CMK (cell line): ENCODE results near the gene CLNK.

Experiments used
- DNase-seq: peaks from one replicate; pipeline ENCODE4 v3.0.0-alpha.2; 2010; ENCODE audit warnings: low read depth

CLNK gene

DNA sequence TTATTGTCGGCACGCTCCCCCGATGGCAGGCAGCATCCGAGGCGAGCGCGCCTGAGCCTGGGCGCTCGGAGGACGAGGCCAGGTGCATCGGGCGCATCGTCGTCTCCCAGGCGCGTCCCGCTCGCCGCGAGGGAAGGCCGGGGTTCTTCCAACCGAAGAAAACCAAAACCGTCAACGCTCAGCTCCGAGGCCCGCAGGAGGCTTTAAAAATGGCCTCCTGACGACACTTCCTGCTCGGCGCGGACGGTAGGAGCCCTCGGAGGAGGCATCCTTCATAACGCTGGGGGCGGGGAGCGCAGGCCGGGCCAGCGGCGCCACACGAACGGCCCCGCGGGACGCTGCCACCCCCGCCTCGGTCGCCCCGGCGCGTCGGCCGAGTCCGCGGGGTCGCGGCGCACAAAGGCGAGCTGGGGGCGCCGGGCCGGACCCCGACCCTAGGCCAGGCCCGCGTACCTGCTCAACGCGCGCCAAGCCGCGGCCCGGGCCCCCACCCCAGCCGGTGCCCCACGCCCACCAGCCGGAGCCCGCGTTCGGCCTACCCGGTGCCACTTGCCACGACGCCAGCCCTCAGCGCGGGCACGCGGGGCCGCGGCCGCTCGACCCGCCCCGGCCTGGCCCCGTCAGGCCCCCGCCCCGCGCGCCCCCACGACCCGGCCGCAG is 227.8 kb downstream of the CLNK start:
- no peak for DNase-seq

DNA sequence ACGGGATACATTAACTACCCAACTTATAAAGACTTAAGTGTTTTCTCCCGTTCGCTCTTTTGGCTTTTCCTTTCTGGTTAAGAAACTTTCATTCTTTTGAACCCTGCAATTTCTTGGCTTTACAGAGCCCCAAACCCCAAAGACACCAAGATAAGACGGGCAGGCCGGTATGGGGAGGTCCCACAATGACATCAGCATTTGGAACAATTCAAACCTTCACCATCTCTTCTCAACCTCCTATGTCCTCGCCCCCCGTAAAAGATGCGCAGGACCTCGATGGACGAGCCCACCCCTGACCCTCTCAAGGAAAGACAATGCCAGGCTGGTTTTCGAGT is 228.3 kb downstream of the CLNK start:
- DNase-seq, result no peak

DNA sequence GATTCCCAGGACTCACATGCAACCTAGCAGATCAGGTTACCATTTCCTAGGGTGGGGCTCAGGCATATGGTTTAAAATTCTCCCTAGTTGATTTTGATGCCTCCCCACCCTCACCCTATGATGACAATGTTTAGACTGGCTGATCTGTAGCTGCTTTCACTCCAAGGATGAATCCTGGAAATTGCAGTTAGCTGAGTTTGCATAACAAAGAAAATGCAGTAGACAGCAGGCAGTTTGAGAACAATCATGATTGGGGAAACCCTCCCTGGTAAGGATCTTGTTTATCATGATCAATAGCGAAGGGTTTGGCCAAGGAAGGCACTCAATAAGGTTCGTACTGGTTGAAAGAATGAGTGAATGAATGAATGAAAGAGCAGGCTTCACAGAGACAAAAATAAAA is 229.4 kb downstream of the CLNK start:
- DNase-seq, result no peak

DNA sequence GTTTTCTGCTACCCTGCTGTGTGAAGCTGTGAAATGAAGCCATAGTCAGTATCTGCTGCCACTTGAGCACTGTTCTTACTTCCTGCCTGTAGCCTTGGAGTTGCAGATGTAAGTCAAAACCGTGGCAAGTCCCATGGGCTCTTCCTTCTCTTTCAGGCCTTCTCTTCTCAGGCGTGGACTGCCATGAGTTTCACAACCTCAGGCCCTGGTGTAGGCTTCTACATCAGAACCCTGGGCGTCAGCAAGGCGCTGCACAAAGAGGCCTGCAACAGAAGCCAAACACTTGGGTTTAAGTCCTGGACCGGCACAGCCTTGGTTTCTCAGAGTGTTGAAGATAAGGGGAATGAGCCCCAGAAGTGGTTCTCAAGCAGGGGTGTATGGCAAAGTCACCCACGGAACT is 229.8 kb downstream of the CLNK start:
- DNase-seq, result no peak

DNA sequence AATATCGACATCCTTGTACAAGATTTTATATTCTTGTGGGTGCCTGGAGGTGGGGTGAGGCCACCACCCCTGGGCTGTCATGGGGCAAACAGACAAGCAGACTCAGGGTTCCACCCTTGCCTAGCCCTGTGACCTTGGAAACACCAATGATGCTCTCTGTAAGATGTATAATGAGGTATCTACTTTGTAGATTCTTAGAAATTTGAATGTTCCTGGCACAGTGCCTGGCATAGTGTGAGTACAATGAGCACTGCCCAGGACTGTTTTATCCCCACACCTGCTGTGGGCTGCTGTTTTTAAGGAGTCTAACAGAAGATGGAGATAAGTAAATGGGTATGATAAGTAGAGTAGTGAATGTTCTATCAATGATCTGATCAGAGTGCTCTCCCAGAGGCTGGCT is 230.4 kb downstream of the CLNK start:
- DNase-seq, result no peak

DNA sequence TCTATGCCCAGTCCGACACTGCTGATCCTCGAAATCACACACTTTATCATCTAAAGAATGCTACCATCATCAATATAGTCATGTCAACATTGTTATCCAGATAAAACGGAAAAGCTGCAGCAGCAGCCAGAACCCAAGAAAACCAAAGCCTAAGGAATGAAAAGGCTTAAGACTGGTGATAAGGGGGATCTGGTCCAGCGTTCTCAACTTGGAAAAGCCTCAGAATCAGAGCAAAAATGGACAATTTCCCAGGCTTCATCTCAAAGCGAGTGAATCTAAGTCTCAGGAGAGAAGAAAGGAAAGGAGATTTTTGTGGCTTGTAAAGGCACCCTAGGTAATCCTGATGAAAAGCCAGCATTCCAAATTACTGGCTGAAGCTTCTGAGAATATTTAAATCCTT is 235.6 kb downstream of the CLNK start:
- DNase-seq, result no peak

DNA sequence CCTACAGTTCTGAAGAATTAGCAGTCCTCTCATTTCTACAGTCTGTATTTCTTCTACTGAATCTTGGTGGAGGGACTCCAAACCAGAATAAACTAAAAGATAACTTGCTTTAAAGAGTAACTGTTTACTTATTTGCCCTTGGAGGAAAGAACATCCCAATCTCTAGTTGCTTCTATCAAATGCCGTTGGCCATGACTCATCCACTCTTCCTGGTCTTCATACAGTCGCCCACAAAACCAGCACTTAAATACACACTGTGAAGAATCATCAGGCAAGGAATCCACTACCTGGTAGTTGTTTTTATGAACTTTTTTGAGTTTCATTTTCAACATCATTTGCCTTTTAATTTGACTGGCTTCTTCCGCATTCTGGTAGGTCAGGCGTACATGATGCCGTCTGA is 241.6 kb downstream of the CLNK start:
- DNase-seq, result no peak

DNA sequence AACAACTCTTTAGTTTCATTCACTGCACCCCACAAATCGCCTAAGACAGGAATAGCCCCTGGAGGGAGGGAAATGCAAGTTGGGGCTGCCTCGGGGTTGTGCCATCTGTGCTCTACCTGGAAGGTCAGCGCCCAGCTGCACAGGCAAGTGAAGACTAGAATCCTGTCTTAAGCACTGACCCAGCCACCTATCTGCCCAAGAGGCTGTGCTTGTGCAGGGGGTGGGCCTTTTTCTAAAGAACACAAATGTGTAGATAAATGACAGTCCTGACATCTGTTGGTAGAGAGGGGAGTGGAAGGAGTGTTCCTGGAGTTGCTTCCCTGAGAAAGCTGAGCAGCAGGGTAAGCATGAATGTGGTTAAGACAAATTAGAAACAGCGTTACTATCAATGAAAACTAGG is 243.1 kb downstream of the CLNK start:
- no peak for DNase-seq

DNA sequence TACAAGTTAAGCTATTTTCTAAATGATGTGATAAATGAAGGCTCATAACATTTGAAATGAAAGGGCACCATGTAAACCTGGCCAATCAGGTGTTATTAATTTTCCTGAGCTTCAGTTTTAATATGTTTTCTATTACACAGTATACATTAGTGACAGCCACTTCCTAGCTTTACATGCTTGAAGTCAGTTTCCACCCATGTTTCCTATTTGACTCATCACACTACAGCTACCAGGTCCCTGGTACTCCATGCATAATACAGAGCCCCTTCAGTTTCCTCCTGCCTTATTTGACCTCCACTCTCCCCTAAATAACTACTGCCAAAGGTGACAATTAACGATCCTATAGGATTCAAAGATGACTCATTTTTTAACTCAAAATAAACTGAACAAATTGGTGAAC is 245.6 kb downstream of the CLNK start:
- DNase-seq, result no peak

DNA sequence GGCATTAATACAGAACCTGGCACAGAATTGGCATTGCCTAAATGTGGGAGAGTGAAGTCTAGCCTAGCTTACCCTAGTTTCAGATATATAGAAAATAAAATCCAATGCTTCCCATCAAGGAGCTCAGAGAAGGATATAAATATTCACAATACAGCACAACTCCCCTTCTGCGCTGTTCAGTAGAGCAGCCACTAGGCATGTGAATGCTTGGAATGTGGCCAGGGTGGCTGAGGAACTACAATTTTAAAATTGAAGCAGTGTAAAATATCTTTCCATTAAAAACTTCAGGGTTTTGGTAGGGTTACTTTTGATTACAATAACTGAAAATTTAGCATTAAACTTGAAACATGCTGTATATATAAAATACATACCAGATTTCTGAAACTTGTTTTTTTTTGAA is 246.8 kb downstream of the CLNK start:
- no peak for DNase-seq
